Panc1 (cell line): ENCODE data around the gene SOBP.

Experiments used
- POLR2AphosphoS5 ChIP-seq: IDR thresholded peaks from 2 replicates; pipeline ENCODE4 v1.6.1; 2012; ENCODE audit warnings: mild to moderate bottlenecking, low read depth, low read length, moderate library complexity
- TCF7L2 ChIP-seq: IDR thresholded peaks from 2 replicates; pipeline ENCODE4 v1.6.1; 2011; ENCODE audit warnings: mild to moderate bottlenecking, low read depth, low read length, inconsistent platforms
- TF ChIP-seq, protein P1 (sequence below), 2 experiments: IDR thresholded peaks; 2 replicates each; pipeline ENCODE4 v1.6.1; 2011 to 2012; ENCODE audit warnings: low read depth in 2 of 2, control low read depth in 1 of 2, low read length in 1 of 2, mild to moderate bottlenecking in 1 of 2, moderate library complexity in 1 of 2; ENCODE audit not compliant: insufficient read depth in 1 of 2
- TF ChIP-seq, protein P2 (sequence below): fragments of 450-650 bp; IDR thresholded peaks from 2 replicates; pipeline ENCODE4 v1.5.1; 2017; ENCODE audit warnings: mild to moderate bottlenecking

DNA sequence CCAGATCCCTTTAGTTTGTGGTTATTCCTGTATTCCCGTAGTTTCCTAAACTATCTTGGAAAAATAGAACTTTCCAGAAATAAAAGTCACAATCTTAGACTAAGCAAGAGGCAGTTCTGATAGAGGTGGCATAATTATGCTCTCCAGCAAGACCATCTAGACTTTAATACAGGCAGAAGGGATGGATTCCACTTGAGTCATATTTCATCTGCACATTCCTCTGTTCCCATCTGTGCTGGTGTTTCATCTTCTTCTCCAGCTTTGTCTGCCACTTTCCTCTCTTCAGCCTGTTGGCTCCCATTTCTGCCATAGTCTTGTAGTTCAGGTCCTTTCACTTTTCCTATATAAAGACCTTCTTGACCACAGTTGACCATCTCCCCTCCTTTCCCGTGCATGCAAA, 102.9 kb downstream of the SOBP start:
- TF ChIP-seq, protein P1, sequence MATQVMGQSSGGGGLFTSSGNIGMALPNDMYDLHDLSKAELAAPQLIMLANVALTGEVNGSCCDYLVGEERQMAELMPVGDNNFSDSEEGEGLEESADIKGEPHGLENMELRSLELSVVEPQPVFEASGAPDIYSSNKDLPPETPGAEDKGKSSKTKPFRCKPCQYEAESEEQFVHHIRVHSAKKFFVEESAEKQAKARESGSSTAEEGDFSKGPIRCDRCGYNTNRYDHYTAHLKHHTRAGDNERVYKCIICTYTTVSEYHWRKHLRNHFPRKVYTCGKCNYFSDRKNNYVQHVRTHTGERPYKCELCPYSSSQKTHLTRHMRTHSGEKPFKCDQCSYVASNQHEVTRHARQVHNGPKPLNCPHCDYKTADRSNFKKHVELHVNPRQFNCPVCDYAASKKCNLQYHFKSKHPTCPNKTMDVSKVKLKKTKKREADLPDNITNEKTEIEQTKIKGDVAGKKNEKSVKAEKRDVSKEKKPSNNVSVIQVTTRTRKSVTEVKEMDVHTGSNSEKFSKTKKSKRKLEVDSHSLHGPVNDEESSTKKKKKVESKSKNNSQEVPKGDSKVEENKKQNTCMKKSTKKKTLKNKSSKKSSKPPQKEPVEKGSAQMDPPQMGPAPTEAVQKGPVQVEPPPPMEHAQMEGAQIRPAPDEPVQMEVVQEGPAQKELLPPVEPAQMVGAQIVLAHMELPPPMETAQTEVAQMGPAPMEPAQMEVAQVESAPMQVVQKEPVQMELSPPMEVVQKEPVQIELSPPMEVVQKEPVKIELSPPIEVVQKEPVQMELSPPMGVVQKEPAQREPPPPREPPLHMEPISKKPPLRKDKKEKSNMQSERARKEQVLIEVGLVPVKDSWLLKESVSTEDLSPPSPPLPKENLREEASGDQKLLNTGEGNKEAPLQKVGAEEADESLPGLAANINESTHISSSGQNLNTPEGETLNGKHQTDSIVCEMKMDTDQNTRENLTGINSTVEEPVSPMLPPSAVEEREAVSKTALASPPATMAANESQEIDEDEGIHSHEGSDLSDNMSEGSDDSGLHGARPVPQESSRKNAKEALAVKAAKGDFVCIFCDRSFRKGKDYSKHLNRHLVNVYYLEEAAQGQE (IDR thresholded peaks at IDR 0.05; ENCODE audit: insufficient read depth in 1 of 2, low read depth in 2 of 2, low read length in 1 of 2): no peak
- TF ChIP-seq, protein P2, sequence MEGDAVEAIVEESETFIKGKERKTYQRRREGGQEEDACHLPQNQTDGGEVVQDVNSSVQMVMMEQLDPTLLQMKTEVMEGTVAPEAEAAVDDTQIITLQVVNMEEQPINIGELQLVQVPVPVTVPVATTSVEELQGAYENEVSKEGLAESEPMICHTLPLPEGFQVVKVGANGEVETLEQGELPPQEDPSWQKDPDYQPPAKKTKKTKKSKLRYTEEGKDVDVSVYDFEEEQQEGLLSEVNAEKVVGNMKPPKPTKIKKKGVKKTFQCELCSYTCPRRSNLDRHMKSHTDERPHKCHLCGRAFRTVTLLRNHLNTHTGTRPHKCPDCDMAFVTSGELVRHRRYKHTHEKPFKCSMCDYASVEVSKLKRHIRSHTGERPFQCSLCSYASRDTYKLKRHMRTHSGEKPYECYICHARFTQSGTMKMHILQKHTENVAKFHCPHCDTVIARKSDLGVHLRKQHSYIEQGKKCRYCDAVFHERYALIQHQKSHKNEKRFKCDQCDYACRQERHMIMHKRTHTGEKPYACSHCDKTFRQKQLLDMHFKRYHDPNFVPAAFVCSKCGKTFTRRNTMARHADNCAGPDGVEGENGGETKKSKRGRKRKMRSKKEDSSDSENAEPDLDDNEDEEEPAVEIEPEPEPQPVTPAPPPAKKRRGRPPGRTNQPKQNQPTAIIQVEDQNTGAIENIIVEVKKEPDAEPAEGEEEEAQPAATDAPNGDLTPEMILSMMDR: no peak
- TF ChIP-seq POLR2AphosphoS5 (no peak), TCF7L2 (no peak)
